Neuronal stem cell (in vitro differentiated cells): ENCODE data around the gene LRRC25.

ENCODE experiments used
- DNase-seq: peaks from one replicate; pipeline ENCODE4 v3.0.0-alpha.2; 2013; ENCODE audit warnings: low spot score
- H2AFZ ChIP-seq: one replicate; pipeline ENCODE4 v1.6.1; 2013; ENCODE audit warnings: mild to moderate bottlenecking, low read length, inconsistent platforms
- H2AK5ac ChIP-seq: 2 replicates; pipeline ENCODE4 v1.6.1; 2013; ENCODE audit warnings: low read depth, mild to moderate bottlenecking, inconsistent platforms, low read length, moderate library complexity, mixed read lengths
- H2BK120ac ChIP-seq: 2 replicates; pipeline ENCODE4 v1.6.1; 2013; ENCODE audit warnings: low read depth, mild to moderate bottlenecking, inconsistent platforms, low read length, moderate library complexity, mixed read lengths
- H2BK12ac ChIP-seq: one replicate; pipeline ENCODE4 v1.6.1; 2013; ENCODE audit warnings: low read length, inconsistent platforms
- H2BK15ac ChIP-seq: 2 replicates; pipeline ENCODE4 v1.6.1; 2013; ENCODE audit warnings: mild to moderate bottlenecking, low read length, inconsistent platforms, mixed read lengths
- H2BK5ac ChIP-seq: one replicate; pipeline ENCODE4 v1.6.1; 2013; ENCODE audit warnings: inconsistent platforms, mild to moderate bottlenecking, low read length, moderate library complexity
- H3K14ac ChIP-seq: one replicate; pipeline ENCODE4 v1.6.1; 2013; ENCODE audit warnings: low read length, inconsistent platforms
- H3K18ac ChIP-seq: 2 replicates; pipeline ENCODE4 v1.6.1; 2013; ENCODE audit warnings: low read length, inconsistent platforms
- H3K23ac ChIP-seq: 2 replicates; pipeline ENCODE4 v1.6.1; 2013; ENCODE audit warnings: low read depth, mild to moderate bottlenecking, mixed read lengths, low read length, inconsistent platforms; ENCODE audit not compliant: poor library complexity
- H3K27ac ChIP-seq: replicated peaks from 3 replicates; pipeline ENCODE4 v1.5.1; 2013; ENCODE audit warnings: low read length, inconsistent platforms
- H3K27me3 ChIP-seq, 3 experiments: 2 replicates each; pipeline ENCODE4 v1.6.1; 2013; ENCODE audit warnings: low read length in 3 of 3, mild to moderate bottlenecking in 2 of 3, inconsistent platforms in 1 of 3, low read depth in 1 of 3, mixed read lengths in 1 of 3, moderate library complexity in 1 of 3; ENCODE audit not compliant: control insufficient read depth in 3 of 3, insufficient read depth in 3 of 3
- H3K36me3 ChIP-seq, 2 donors: replicated peaks in 1 of 2; 2 replicates each; pipeline ENCODE4 v1.6.1; 2013; ENCODE audit warnings: low read length in 2 of 2; ENCODE audit not compliant: control insufficient read depth in 2 of 2, insufficient read depth in 2 of 2
- H3K4ac ChIP-seq: 2 replicates; pipeline ENCODE4 v1.6.1; 2013; ENCODE audit warnings: inconsistent platforms, mild to moderate bottlenecking, low read length, moderate library complexity
- H3K4me1 ChIP-seq, 2 donors: 1 replicate in 1 of 2; 2 replicates in 1 of 2; pipeline ENCODE4 v1.6.1; 2013; ENCODE audit warnings: low read length in 2 of 2, low read depth in 1 of 2; ENCODE audit not compliant: control insufficient read depth in 2 of 2, insufficient read depth in 1 of 2
- H3K4me2 ChIP-seq: one replicate; pipeline ENCODE4 v1.6.1; 2013; ENCODE audit warnings: mild to moderate bottlenecking, low read length, inconsistent platforms; ENCODE audit not compliant: insufficient read depth, poor library complexity, severe bottlenecking
- H3K4me3 ChIP-seq, 2 donors: 2 replicates each; pipeline ENCODE4 v1.5.1; 2013; ENCODE audit warnings: low read length in 2 of 2, mild to moderate bottlenecking in 2 of 2, inconsistent platforms in 1 of 2, moderate library complexity in 1 of 2
- H3K79me1 ChIP-seq: one replicate; pipeline ENCODE4 v1.6.1; 2013; ENCODE audit warnings: low read depth, mild to moderate bottlenecking, inconsistent platforms, low read length, moderate library complexity
- H3K9ac ChIP-seq: one replicate; pipeline ENCODE4 v1.6.1; 2013; ENCODE audit warnings: mild to moderate bottlenecking, low read depth, low read length, inconsistent platforms; ENCODE audit not compliant: poor library complexity
- H3K9me3 ChIP-seq, 2 donors: replicated peaks in 1 of 2; 2 replicates each; pipeline versions ENCODE3 to v1.6.1; 2013; ENCODE audit warnings: low read length in 2 of 2, mild to moderate bottlenecking in 2 of 2, inconsistent platforms in 1 of 2, low read depth in 1 of 2, mixed read lengths in 1 of 2, moderate library complexity in 1 of 2; ENCODE audit not compliant: control insufficient read depth in 2 of 2, insufficient read depth in 1 of 2
- H4K8ac ChIP-seq: one replicate; pipeline ENCODE4 v1.6.1; 2013; ENCODE audit warnings: low read depth, mild to moderate bottlenecking, inconsistent platforms, low read length, moderate library complexity
- H4K91ac ChIP-seq: one replicate; pipeline ENCODE4 v1.6.1; 2013; ENCODE audit warnings: low read length, low read depth, mild to moderate bottlenecking, inconsistent platforms; ENCODE audit not compliant: poor library complexity
- WGBS, 2 donors: extraction: QIAGEN DNeasy Blood & Tissue Kit; methylation state at CpG; one replicate each; pipeline ENCODE4 v1.1.7; 2013; ENCODE audit warnings: missing lambda C conversion rate in 2 of 2, mixed read lengths in 1 of 2; ENCODE audit not compliant: insufficient read length in 2 of 2, insufficient replicate concordance in 1 of 2; ENCODE audit errors: extremely low coverage in 2 of 2; 5-methylcytosine and 5-hydroxymethylcytosine counted together

The LRRC25 gene

GRCh38 chr19:18428787-18429674, 31.6 kb upstream of the LRRC25 start:
- peak overlapping the region; percentile 95 for H3K27ac ChIP-seq
- peak overlapping the region; percentile 63 for H2BK12ac ChIP-seq
- peak; percentile 94 for DNase-seq
- no peak overlapping the region for H4K8ac ChIP-seq
- no peak overlapping the region for H3K4ac ChIP-seq
- H4K91ac ChIP-seq = no peak overlapping the region
- peak overlapping the region; percentile 95 for H3K23ac ChIP-seq
- no peaks in the 10 kb centered on the region for H3K9me3 ChIP-seq
- no peaks in the 10 kb centered on the region for H3K27me3 ChIP-seq
- H2BK15ac ChIP-seq = peak overlapping the region; percentile 99
- peak overlapping the region; percentile 90 for H2AFZ ChIP-seq
- peak overlapping the region; percentile 45 to 67 for H3K4me3 ChIP-seq
- no peak overlapping the region for H3K14ac ChIP-seq
- H3K9ac ChIP-seq = peak overlapping the region; percentile 81
- H2BK5ac ChIP-seq = peak overlapping the region; percentile 97
- H3K36me3 ChIP-seq = peaks cover 0 to 32% of the 10 kb centered on the region in 2 donors
- H3K4me2 ChIP-seq = peak overlapping the region; percentile 89
- peak overlapping the region; percentile 100 for H2AK5ac ChIP-seq
- H2BK120ac ChIP-seq = peak overlapping the region; percentile 99
- H3K79me1 ChIP-seq = peaks cover 10% of the 10 kb centered on the region
- peaks cover 43 to 57% of the 10 kb centered on the region in 2 donors for H3K4me1 ChIP-seq
- WGBS, 2 donors = no CpG with 5 or more reads among the region's 77 CpGs
- peak overlapping the region; percentile 99 for H3K18ac ChIP-seq

- Histone ChIP-seq H3K9ac (peak overlapping the region; percentile 9), H3K4me3 (peak overlapping the region; percentile 45 to 52), H3K18ac (peak overlapping the region; percentile 99), H2BK120ac (peak overlapping the region; percentile 76), H2BK12ac (peak overlapping the region; percentile 63), H3K23ac (peak overlapping the region; percentile 95), H2BK5ac (peak overlapping the region; percentile 97), H3K27me3 (no peaks in the 10 kb centered on the region), H4K91ac (no peak overlapping the region), H3K4me1 (peaks cover 49 to 63% of the 10 kb centered on the region in 2 donors), H2AK5ac (peak overlapping the region; percentile 98), H3K4ac (no peak overlapping the region), H4K8ac (no peak overlapping the region), H3K79me1 (peaks cover 12% of the 10 kb centered on the region), H3K4me2 (peak overlapping the region; percentile 89), H2AFZ (peak overlapping the region; percentile 90), H2BK15ac (peak overlapping the region; percentile 98), H3K36me3 (peaks cover 0 to 34% of the 10 kb centered on the region in 2 donors), H3K9me3 (no peaks in the 10 kb centered on the region), H3K14ac (no peak overlapping the region), H3K27ac (peak overlapping the region; percentile 95)
- no peak for DNase-seq
- WGBS, 2 donors = no CpG with 5 or more reads among the region's 17 CpGs
Measured at GRCh38 chr19:18428173-18428786, 30.9 kb upstream of the LRRC25 start.

- no peak overlapping the region for H3K4me3 ChIP-seq
- no peak for DNase-seq
- no peak overlapping the region for H3K4me2 ChIP-seq
- H2AFZ ChIP-seq = no peak overlapping the region
- peak overlapping the region; percentile 77 for H3K18ac ChIP-seq
- no peak overlapping the region for H3K14ac ChIP-seq
- H2BK12ac ChIP-seq = peak overlapping the region; percentile 73
- peak overlapping the region; percentile 84 for H3K4ac ChIP-seq
- no peaks in the 10 kb centered on the region for H3K9me3 ChIP-seq
- peak overlapping the region; percentile 98 for H2BK15ac ChIP-seq
- no peak overlapping the region for H3K27ac ChIP-seq
- peaks cover 44 to 65% of the 10 kb centered on the region in 2 donors for H3K4me1 ChIP-seq
- peak overlapping the region; percentile 76 for H2BK120ac ChIP-seq
- H3K79me1 ChIP-seq = peaks cover 13% of the 10 kb centered on the region
- H2BK5ac ChIP-seq = peak overlapping the region; percentile 87
- H3K36me3 ChIP-seq = peaks cover 0 to 35% of the 10 kb centered on the region in 2 donors
- H4K91ac ChIP-seq = no peak overlapping the region
- H3K27me3 ChIP-seq = no peaks in the 10 kb centered on the region
- no CpG with 5 or more reads among the region's 12 CpGs for WGBS, 2 donors
- H2AK5ac ChIP-seq = peak overlapping the region; percentile 95
- H3K23ac ChIP-seq = no peak overlapping the region
- H3K9ac ChIP-seq = no peak overlapping the region
- H4K8ac ChIP-seq = no peak overlapping the region
Measured at GRCh38 chr19:18427743-18428113, 30.3 kb upstream of the LRRC25 start.
